Stomach (tissue), 9 donors: Measurements from ENCODE around the gene SNX32. TPM values are rescaled to one million over a fixed set of nuclear protein-coding genes. Genes with fewer than 3 reads are reported as not detected.

ENCODE experiments used
- DNase-seq, 2 donors: peaks; one replicate each; pipeline versions ENCODE4 v3.0.0 to v3.0.0-alpha.2; 2013 to 2019
- H3K27ac ChIP-seq, 5 donors: fragments of 200-600 bp in 4 of 5; sonication (generic) in 4 of 5; one replicate each; pipeline ENCODE4 v1.5.1; 2013 to 2019; ENCODE audit warnings: mild to moderate bottlenecking in 1 of 5, moderate library complexity in 1 of 5
- H3K27me3 ChIP-seq, 3 donors: fragments of 200-600 bp; sonication (generic); one replicate each; pipeline ENCODE4 v1.5.1; 2017 to 2019; ENCODE audit warnings: mixed run types in 1 of 3
- H3K36me3 ChIP-seq, 4 donors: fragments of 200-600 bp; sonication (generic); 1 replicate in 3 of 4; 2 replicates in 1 of 4; pipeline ENCODE4 v1.5.1; 2016 to 2019
- H3K4me1 ChIP-seq, 4 donors: fragments of 200-600 bp; sonication (generic); one replicate each; pipeline ENCODE4 v1.5.1; 2016 to 2019
- H3K4me3 ChIP-seq, 4 donors: fragments of 200-600 bp; sonication (generic) in 3 of 4; one replicate each; pipeline ENCODE4 v1.5.1; 2016 to 2019; ENCODE audit warnings: mild to moderate bottlenecking in 1 of 4
- H3K9me3 ChIP-seq, 4 donors: fragments of 200-600 bp; sonication (generic); one replicate each; pipeline ENCODE4 v1.5.1; 2016 to 2019
- EP300 ChIP-seq: sonication (generic); formaldehyde crosslinking; IDR thresholded peaks from one replicate; pipeline ENCODE4 v1.6.1; 2017; ENCODE audit warnings: antibody characterized with exemption
- POLR2A ChIP-seq, 4 donors: fragments of 450-650 bp; IDR thresholded peaks; one replicate each; pipeline ENCODE4 v1.6.1; 2016; ENCODE audit warnings: antibody characterized with exemption in 4 of 4, control low read depth in 2 of 4, mild to moderate bottlenecking in 1 of 4, moderate library complexity in 1 of 4
- POLR2AphosphoS5 ChIP-seq, 3 donors: sonication (generic); formaldehyde crosslinking; IDR thresholded peaks; one replicate each; pipeline ENCODE4 v1.6.1; 2016; ENCODE audit warnings: antibody characterized with exemption in 3 of 3
- WGBS, 5 donors: extraction: QIAGEN DNeasy Blood & Tissue Kit in 3 of 5; methylation state at CpG; one replicate each; pipeline versions ENCODE4 v1.1.5 to v1.1.7; 2013 to 2018; 5-methylcytosine and 5-hydroxymethylcytosine counted together
- intact Hi-C: fragments of 100-400 bp; cut with DNase I; formaldehyde crosslinking; loops from one replicate; pipeline ENCODE4 v1.15.1; 2023; ENCODE audit warnings: low total_unique reads
- polyA plus RNA-seq, 3 donors: library from polyadenylated mRNA; stranded (reverse); fragments of 200-250 nt; gene quantifications; one replicate each; pipeline ENCODE4 v1.2.3, GENCODE V29; 2013
- total RNA-seq, 5 donors: library from RNA; depleted of rRNA; stranded (reverse); fragments of >200 nt; gene quantifications; one replicate each; pipeline versions ENCODE4 v1.1.0 to v1.2.3, GENCODE V29; 2014 to 2016
- TF ChIP-seq, protein P1 (sequence below), 7 experiments: fragments of 450-650 bp in 4 of 7; fragments of 200-600 bp in 3 of 7; sonication (generic) in 3 of 7; IDR thresholded peaks; one replicate each; pipeline ENCODE4 v1.5.1; 2016 to 2019; ENCODE audit warnings: antibody characterized with exemption in 7 of 7, control low read depth in 2 of 7, mild to moderate bottlenecking in 1 of 7
- donor health status: healthy with polysubstance abuse.
- donor health status: Bipolar disorder and iron deficiency.
- donor health status: healthy.

Gene SNX32
- total and polyA plus RNA-seq, 8 donors = 0.25 to 1.4 (median 0.76) TPM; not detected in 2

DNA sequence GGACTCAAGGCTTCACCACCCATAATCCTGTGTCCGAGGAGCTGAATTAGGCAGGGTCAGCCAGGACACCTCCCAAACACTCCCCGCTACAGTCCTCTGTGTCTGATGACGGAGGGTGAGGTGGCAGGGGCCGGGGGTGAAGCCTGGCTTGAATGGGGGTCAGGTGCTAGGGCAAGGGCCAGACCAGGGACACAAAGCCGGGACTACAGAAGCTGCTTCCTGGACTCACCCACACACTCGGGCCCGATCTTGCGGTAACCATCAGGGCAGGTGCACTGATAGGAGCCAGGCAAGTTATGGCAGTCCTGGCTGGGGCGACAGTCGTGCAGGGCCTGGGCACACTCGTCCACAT lies 36.5 kb downstream of the SNX32 start:
- H3K36me3 ChIP-seq = peaks cover 9 to 55% (median 43%) of the 10 kb centered on the region in 4 donors
- no peaks in the 10 kb centered on the region for H3K27me3 ChIP-seq
- intact Hi-C loops = no loop called here
- H3K9me3 ChIP-seq = no peaks in the 10 kb centered on the region
- no peak for DNase-seq
- no peak overlapping the region for H3K4me3 ChIP-seq
- TF ChIP-seq POLR2AphosphoS5 (IDR thresholded peaks at IDR 0.05) (no peak), EP300 (no peak), POLR2A (IDR thresholded peaks at IDR 0.05) (no peak)
- TF ChIP-seq, protein P1, sequence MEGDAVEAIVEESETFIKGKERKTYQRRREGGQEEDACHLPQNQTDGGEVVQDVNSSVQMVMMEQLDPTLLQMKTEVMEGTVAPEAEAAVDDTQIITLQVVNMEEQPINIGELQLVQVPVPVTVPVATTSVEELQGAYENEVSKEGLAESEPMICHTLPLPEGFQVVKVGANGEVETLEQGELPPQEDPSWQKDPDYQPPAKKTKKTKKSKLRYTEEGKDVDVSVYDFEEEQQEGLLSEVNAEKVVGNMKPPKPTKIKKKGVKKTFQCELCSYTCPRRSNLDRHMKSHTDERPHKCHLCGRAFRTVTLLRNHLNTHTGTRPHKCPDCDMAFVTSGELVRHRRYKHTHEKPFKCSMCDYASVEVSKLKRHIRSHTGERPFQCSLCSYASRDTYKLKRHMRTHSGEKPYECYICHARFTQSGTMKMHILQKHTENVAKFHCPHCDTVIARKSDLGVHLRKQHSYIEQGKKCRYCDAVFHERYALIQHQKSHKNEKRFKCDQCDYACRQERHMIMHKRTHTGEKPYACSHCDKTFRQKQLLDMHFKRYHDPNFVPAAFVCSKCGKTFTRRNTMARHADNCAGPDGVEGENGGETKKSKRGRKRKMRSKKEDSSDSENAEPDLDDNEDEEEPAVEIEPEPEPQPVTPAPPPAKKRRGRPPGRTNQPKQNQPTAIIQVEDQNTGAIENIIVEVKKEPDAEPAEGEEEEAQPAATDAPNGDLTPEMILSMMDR (IDR thresholded peaks at IDR 0.05) = no peak
- peak overlapping the region in 2 of 5 donors; percentile 90 to 91 for H3K27ac ChIP-seq
- peaks cover 34 to 58% (median 41%) of the 10 kb centered on the region in 4 donors for H3K4me1 ChIP-seq
- WGBS, 5 donors = 73 to 78% (median 76%) methylated on average over 11 of the region's 11 CpGs

DNA sequence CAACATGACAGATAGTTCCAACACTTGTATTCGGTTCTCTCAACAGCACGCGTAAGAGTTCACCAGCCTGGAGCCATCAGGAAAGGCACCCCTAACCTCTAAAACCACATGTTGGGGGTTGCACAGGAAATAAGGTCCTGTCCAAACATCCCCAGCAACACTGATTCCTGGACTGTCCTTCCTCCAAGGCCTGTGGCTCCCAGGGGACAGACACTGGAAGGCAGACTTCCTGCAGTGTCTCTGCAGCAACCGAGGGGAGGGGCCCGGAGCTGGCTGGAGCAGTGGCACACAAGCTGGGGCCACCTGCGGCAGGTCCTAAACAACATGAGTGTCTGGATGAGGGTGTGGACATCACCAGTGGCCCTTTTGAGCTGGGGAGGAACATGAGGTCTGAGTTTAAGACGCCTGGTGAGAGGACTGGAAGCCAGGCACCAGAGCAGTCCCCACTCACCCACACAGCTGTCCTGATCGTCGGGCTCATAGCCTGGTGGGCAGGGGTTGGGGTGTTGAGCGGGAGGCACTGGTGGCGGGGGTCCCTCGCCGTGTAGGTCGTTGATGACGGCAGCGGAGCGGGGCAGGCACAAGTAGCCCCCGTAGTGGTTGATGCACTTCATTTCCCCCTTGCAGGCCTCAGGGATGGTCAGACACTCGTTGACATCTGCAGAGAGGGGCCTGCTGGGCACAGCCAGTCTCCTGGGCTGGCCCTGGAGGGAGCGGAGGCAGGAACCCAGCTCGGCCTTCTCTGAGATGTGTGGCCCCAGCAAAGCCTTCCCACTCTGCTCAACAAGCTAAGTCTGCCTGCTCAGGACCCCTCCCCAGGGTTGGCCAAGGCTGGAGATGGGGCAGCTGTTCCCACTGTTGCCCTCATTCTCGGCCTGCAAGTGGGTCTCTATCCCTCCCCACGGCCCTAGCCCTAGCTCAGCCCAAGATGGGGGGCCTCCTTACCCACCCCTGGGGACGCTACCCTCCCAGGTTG lies 37.2 kb downstream of the SNX32 start:
- WGBS, 5 donors = 58 to 74% (median 73%) methylated on average over 11 to 24 of the region's 24 CpGs
- H3K4me3 ChIP-seq = peak overlapping the region; percentile 60 to 63 (median 62)
- H3K9me3 ChIP-seq = no peaks in the 10 kb centered on the region
- H3K27ac ChIP-seq = peak overlapping the region in 4 of 5 donors; percentile 85 to 91 (median 88)
- no peaks in the 10 kb centered on the region for H3K27me3 ChIP-seq
- intact Hi-C loops = no loop called here
- peaks cover 2 to 48% (median 36%) of the 10 kb centered on the region in 4 donors for H3K36me3 ChIP-seq
- DNase-seq = peak in 1 of 2 donors; percentile 53
- peaks cover 34 to 58% (median 41%) of the 10 kb centered on the region in 4 donors for H3K4me1 ChIP-seq
- TF ChIP-seq POLR2A (IDR thresholded peaks at IDR 0.05) = no peak

DNA sequence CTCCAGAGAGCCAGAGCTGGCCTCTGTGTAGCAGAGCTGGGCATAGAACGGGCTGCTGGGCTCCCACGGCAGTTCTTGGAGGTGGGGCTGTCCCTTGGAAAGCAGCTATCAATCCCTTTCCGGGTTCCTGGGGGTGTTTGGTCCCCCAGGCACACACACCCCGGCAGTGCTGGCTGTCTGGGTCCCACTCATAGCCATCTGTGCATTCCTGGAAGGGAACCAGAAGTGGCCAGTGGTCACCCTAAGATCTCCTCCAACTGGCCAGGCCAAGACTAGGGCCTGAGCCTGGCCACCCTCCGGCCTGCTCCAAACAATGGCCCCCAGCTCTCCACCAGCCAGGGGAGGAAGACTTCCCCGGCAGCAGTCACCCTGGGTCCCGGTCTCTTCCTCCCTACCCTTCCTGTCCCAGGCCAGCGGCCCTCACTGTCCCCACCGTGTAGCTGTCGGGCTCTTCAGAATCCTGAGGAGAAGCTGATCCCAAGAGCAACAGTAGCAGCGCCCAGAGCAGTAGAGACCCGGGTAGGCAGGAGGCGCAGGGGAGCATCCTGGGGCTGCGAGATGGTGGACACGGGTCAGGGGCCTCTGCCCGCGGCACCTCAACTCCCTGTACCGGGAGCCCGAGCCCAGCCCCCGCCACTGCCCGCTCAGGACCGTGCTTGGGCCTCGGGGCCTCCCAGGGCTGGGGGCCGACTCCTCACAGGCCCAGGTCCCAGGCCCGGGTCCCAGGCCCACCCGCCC lies 38.2 kb downstream of the SNX32 start:
- intact Hi-C loops = no loop called here
- Histone ChIP-seq H3K27ac (peak overlapping the region; percentile 48 to 91 (median 87)), H3K4me3 (peak overlapping the region; percentile 60 to 63 (median 62)), H3K27me3 (no peaks in the 10 kb centered on the region), H3K4me1 (peaks cover 34 to 55% (median 41%) of the 10 kb centered on the region in 4 donors), H3K36me3 (peaks cover 0 to 38% (median 26%) of the 10 kb centered on the region in 4 donors), H3K9me3 (no peaks in the 10 kb centered on the region)
- 29 to 51% (median 47%) methylated on average over 10 to 26 of the region's 26 CpGs for WGBS, 5 donors
- DNase-seq = peak in 1 of 2 donors; percentile 55
- no peak for TF ChIP-seq POLR2AphosphoS5 (IDR thresholded peaks at IDR 0.05)

DNA sequence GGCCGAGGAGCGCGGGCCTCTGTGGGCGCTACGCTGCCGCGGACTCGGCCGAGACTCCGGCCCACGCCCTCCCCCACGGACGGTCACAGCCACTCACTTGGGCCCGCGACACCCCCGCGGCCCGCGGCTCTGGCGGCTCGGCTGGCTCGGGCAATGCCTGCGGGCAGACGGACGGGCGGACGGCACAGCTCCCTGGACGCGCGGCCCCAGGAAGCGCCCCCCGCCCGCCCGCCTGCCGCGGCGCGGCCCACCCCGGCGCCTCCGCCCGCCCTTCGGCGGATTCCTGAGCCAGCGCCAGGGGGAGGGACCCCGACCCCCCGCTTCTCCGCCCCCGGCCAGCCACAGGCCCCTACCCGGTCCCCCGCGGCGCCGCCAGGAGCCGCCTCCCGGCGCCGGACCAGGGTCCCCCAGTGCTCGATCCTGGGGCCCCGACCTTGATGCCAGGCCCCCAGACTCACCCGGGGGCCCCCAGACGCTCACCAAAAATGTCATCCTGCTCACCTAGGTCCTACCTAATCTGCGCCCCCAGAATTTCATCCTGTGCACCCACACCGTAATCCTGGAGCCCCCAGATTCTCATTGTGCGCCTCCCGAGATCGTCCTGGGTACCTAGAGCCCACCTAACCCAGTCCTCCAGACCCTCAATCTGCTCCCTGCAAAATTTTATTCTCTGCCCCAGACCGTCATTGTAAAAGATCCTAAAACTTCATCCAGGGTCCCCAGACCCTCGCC lies 39.0 kb downstream of the SNX32 start, which contains the start of gene EFEMP2:
Gene EFEMP2, minus strand, starts transcription at position 215 of the 732 bp plus-strand sequence. CDS start 446 bp downstream, outside the sequence.
- peak in 1 of 2 donors; percentile 88 for DNase-seq
- peak within 1 kb of the TSS; percentile 60 to 63 (median 62) for H3K4me3 ChIP-seq
- no peaks in the 10 kb centered on the region for H3K9me3 ChIP-seq
- intact Hi-C loops = no loop called here
- peaks cover 0 to 30% (median 19%) of the 10 kb centered on the region in 4 donors for H3K36me3 ChIP-seq
- 1 to 2% (median 1%) methylated on average over 8 to 69 of the region's 69 CpGs for WGBS, 5 donors
- H3K27me3 ChIP-seq = no peaks in the 10 kb centered on the region
- H3K4me1 ChIP-seq = peaks cover 34 to 47% (median 39%) of the 10 kb centered on the region in 4 donors
- TF ChIP-seq POLR2AphosphoS5 (IDR thresholded peaks at IDR 0.05) = no peak
- TF ChIP-seq EP300 = no peak
- TF ChIP-seq, protein P1 (IDR thresholded peaks at IDR 0.05) = no peak
- no peak for TF ChIP-seq POLR2A (IDR thresholded peaks at IDR 0.05)
- H3K27ac ChIP-seq = peak within 1 kb of the TSS; percentile 78 to 91 (median 87)
